HG03139 (cell line): Measurements from ENCODE around the gene UGT1A7.

ENCODE experiments used
- ATAC-seq: cut with Tn5 transposase; IDR thresholded peaks from one replicate; pipeline ENCODE4 v1.9.1; 2021; ENCODE audit not compliant: unreplicated experiment

UGT1A7 gene

DNA sequence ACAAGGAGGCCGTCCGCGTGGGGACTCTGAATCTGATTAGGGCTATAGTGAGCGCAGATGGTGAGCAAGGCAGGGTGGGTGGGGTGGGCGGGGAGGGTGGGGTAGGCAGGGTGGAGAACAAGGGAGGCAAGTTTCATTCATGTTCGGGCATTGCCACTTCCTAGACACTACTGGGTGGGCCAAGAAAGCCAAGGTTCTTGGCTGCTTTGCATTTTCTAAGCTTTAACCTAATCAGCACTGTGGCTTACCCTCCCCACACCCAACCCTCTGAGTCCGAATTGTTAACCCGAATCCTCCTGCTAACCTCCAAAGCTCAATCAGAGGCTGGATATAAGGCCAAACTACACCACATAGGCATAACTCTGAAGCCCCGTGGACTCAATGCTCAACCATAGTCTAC, 114.6 kb downstream of the UGT1A7 start:
- no peak for ATAC-seq

GRCh38 chr2:233798335-233799086, 116.8 kb downstream of the UGT1A7 start:
- no peak for ATAC-seq

DNA sequence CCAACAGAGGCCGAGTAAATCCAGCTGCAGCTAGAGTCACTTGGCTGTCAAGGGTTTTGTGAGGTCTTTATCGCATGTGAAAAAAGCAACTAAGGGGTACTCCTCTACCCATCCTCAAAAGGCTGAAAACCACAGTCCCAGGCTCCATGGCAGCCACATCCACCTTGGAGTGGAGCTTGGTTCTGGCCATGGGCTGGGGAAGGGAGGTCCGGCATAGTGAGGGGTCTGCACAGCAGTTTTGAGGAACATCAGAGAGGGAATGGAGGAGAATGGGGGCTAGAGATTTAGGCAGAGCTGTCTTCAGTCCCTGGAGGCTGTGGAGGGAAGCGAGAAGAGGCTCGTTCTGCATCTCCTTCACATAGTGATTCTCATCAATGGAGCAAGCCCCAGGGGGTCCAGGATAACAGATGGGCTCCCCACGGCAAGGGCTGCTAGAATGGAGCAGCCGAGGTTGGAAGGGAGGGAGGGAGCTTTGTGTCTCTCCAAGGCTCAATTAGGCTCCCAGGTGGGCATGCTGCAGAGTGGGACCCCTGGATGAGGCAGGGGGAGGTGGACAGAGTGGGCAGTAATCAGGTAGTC, 117.5 kb downstream of the UGT1A7 start:
- no peak for ATAC-seq

GRCh38 chr2:233799716-233800115, 118.0 kb downstream of the UGT1A7 start:
- ATAC-seq: no peak

DNA sequence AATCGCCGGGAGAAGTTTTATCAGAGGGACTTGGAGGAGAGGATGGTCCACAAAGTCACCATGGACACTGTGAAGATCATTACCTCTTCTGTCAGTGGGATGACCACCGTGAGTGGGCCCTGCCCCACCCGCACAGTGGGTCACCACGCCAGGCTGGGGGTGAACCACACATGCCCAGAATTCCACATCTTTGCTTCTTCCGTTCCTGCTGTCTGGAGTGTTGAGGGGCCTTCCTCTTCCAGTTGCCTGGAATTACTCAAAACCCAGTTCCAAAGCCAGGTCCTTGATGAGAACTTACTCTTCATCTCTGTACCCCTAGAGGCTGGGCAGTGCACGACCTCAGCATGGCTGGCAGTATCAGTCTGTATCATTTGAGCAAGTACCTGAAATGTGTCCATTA, 118.5 kb downstream of the UGT1A7 start:
- no peak for ATAC-seq

DNA sequence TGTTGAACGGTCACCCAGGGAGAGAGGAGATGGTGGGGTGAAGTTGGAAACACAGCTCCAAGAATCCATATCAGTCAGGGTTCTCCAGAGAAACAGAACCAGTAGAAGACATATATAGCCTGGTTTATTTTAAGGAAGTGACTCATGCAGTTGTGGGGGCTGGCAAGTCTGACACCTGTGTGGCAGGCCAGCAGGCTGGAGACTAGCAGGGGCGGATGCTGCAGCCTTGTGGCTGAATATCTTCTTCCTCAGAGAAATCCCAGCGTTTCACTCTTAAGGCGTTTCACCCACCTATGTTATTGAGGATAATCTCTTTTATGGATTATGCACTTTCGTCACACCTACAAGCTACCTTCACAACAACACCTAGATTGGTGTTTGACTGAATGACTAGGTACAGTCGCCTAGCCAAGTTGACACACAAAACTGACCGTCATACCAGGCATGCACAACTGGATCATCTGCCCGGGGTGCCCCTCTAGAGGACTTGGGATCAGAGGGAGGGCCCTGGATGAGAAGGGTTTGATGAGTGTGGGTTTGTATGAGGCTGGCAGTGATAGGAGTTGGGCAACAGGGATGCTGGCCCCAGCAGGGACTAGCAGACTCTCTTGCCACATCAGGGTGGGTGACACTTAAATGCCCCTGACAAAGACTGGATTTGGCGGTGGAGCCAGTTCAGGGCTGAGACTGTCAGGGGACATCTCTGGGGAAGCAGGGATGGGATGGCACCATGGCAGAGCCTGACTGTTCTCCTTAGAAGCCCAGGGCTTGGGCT, 119.8 kb downstream of the UGT1A7 start:
- ATAC-seq: no peak

DNA sequence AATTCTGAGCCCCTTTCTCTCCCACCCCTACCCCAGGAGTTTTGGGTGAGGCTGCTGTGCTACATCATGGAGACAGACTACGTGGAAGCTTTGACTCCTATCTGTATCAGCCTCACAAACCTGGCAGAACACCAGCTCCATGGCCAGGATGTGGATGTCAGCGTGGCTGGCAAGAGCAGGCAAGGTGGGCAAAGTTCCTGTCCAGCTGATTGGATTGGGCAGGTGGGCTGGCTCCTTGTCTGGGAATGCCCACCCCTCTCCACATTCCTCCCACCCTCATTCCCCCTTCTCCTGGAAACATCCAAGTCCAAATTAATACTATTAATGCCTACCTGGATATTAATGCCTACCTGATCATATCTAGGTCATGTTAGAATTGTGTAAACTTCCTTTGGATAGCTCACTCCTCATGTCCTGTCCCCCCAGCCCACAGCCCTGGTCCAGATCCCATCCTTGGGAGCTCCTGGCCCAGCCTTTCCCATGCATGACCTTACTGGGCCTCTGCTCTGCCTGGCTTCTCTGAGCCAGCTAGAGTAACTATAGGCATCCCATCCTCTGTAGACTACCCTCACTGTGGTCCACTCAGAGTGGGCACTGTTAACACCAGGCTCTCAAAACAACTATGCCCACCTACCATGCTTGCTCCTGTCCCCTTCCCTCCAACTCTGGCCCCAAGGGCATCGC, 120.6 kb downstream of the UGT1A7 start:
- ATAC-seq: no peak

DNA sequence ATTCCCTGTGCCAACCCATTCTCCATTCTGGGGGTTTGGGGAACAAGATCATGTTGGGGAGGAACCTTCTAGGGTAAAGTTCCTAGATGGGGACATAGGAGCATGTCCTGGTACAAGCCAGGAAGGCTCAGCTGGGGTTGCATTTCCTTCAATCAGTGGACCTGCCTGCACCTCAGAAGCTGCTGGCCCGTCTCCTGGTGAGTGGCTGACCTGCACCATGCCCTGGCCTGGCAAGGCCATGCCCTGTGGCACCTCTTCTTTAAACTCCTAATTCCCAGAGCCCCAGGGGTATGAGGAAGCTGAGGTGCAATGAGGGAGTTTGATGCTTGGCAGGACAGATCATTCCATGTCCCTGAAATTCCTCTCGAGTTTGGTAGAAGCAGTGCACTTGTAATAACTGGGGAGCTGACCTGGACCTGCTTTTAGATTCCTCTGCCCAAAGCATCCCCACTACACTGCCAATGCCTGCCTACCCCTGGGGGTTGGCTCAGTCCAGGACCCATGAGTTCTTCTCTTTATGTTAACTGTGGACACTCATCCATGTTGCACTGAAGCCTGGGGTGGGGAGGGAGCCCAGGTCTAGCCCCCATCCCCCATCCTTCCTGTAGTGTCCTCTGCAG, 121.7 kb downstream of the UGT1A7 start:
- no peak for ATAC-seq

DNA sequence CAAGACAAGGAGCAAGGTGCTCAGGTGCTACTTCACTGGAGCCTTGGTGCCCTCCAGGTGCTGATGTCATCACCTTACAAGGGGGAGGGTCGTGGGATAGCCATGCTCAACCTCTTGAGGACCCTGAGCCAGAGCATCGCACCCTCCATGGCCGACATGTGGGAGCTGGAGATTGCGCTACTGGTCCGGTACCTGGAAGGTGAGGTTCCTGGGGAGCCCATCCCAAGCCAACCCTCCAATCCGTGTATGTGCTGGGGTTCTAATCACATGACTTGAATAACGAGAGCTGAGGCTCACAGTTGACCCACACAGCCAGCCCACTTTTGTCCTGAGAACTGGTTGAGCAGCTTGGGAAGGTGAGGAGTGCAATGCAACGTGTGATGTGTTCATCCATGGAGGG, 122.3 kb downstream of the UGT1A7 start:
- ATAC-seq: no peak

GRCh38 chr2:233807215-233807865, 125.6 kb downstream of the UGT1A7 start:
- no peak for ATAC-seq

GRCh38 chr2:233807966-233808935, 126.5 kb downstream of the UGT1A7 start:
- ATAC-seq: no peak

GRCh38 chr2:233810385-233810784, 128.7 kb downstream of the UGT1A7 start:
- ATAC-seq: no peak

GRCh38 chr2:233811087-233811486, 129.4 kb downstream of the UGT1A7 start:
- ATAC-seq: no peak

GRCh38 chr2:233811732-233812131, 130.0 kb downstream of the UGT1A7 start:
- ATAC-seq: no peak

GRCh38 chr2:233813236-233814055, 131.7 kb downstream of the UGT1A7 start:
- no peak for ATAC-seq

- ATAC-seq: no peak
These were observed 132.5 kb downstream of the UGT1A7 start for GRCh38 chr2:233814056-233814835.

- ATAC-seq: no peak
These were observed 134.2 kb downstream of the UGT1A7 start for GRCh38 chr2:233815861-233816260.

- ATAC-seq: no peak
These were observed 134.6 kb downstream of the UGT1A7 start for GRCh38 chr2:233816334-233816733.
